CD4-positive, CD25-positive, alpha-beta regulatory T cell (primary cell): ENCODE data around the gene YY1. TPM values are rescaled to one million over a fixed set of nuclear protein-coding genes. Genes with fewer than 3 reads are reported as not detected.

Experiments used
- ATAC-seq, 2 donors: fragments of 150-1000 bp; cut with Tn5 transposase; one replicate each; pipeline ENCODE4 v1.10.0; 2021; ENCODE audit warnings: low read depth in 2 of 2, moderate number of reproducible peaks in 2 of 2, moderate library complexity in 1 of 2
- DNase-seq, 3 donors: peaks; one replicate each; pipeline versions ENCODE4 v3.0.0 to v3.0.0-alpha.2; 2012 to 2022; ENCODE audit warnings: mixed read lengths in 1 of 3
- H3K27ac ChIP-seq: one replicate; pipeline ENCODE4 v1.7.0; 2013; ENCODE audit warnings: mild to moderate bottlenecking, low read length; ENCODE audit not compliant: insufficient read depth, poor library complexity, severe bottlenecking
- H3K27me3 ChIP-seq: one replicate; pipeline ENCODE4 v1.7.0; 2013; ENCODE audit warnings: low read length; ENCODE audit not compliant: control insufficient read depth, insufficient read depth
- H3K36me3 ChIP-seq: one replicate; pipeline ENCODE4 v1.7.0; 2013; ENCODE audit warnings: mild to moderate bottlenecking, low read length, moderate library complexity; ENCODE audit not compliant: control insufficient read depth, insufficient read depth
- H3K4me1 ChIP-seq: 2 replicates; pipeline ENCODE4 v1.7.0; 2013; ENCODE audit warnings: mild to moderate bottlenecking, low read length; ENCODE audit not compliant: insufficient read depth, control insufficient read depth, poor library complexity, severe bottlenecking
- H3K4me3 ChIP-seq: one replicate; pipeline ENCODE4 v1.7.0; 2013; ENCODE audit warnings: low read depth, mild to moderate bottlenecking, low read length, moderate library complexity
- H3K9me3 ChIP-seq, 2 experiments: 1 replicate in 1 of 2; 2 replicates in 1 of 2; pipeline ENCODE4 v1.7.0; 2013; ENCODE audit warnings: low read length in 2 of 2, mild to moderate bottlenecking in 1 of 2, moderate library complexity in 1 of 2; ENCODE audit not compliant: control insufficient read depth in 2 of 2
- H3K27ac Mint-ChIP-seq, 3 donors: one replicate each; pipeline ENCODE4 v1.8.0; 2020 to 2022; ENCODE audit warnings: mild to moderate bottlenecking in 3 of 3, mixed read lengths in 3 of 3, moderate library complexity in 2 of 3
- H3K27me3 Mint-ChIP-seq: one replicate; pipeline ENCODE4 v1.8.0; 2022; ENCODE audit warnings: mild to moderate bottlenecking, mixed read lengths
- H3K36me3 Mint-ChIP-seq: one replicate; pipeline ENCODE4 v1.8.0; 2020; ENCODE audit warnings: mixed read lengths
- H3K4me1 Mint-ChIP-seq, 4 donors: one replicate each; pipeline ENCODE4 v1.8.0; 2020 to 2022; ENCODE audit warnings: mixed read lengths in 4 of 4, mild to moderate bottlenecking in 1 of 4
- H3K4me3 Mint-ChIP-seq, 4 donors: one replicate each; pipeline ENCODE4 v1.8.0; 2020 to 2022; ENCODE audit warnings: mild to moderate bottlenecking in 4 of 4, mixed read lengths in 4 of 4, moderate library complexity in 3 of 4
- H3K9me3 Mint-ChIP-seq, 7 donors: one replicate each; pipeline ENCODE4 v1.8.0; 2020 to 2022; ENCODE audit warnings: mixed read lengths in 7 of 7, mild to moderate bottlenecking in 3 of 7, moderate library complexity in 2 of 7
- polyA plus RNA-seq, 4 donors: library from polyadenylated mRNA; unstranded; fragments of 300-500 nt; fragmentation: Illumina TruSeq; gene quantifications; one replicate each; pipeline ENCODE4 v1.2.3, GENCODE V29; 2021
- total RNA-seq: library from RNA; stranded (reverse); gene quantifications from one replicate; pipeline ENCODE4 v1.2.3, GENCODE V29; 2022

YY1 gene
- total and polyA plus RNA-seq, 5 donors from 2014 or later: 16.4 to 79.4 (median 20.7) TPM

DNA sequence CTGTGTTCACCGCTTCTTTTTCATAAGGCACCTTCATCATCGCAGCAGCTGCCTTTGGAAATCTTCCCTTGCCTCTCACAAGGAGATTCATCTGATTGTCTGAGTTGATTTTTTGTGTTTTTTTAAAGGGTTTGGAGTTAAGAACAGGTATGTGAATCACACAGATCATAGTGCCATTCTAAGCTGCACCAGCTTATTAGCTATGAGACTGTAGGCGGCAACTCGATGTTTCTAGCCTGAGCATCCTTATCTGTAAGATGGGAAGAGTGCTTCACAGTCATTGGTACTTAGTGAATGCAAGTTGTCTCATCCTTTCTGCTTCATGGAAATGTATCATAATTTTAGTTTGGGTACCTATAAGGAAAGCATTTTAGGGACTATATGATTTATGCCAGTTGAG is 35.3 kb downstream of the YY1 start:
- Histone ChIP-seq H3K36me3 (peaks cover 31% of the 10 kb centered on the region), H3K4me3 (no peak overlapping the region), H3K9me3 (no peaks in the 10 kb centered on the region), H3K27ac (no peak overlapping the region), H3K4me1 (peaks cover 22% of the 10 kb centered on the region), H3K27me3 (no peaks in the 10 kb centered on the region)
- Mint-ChIP-seq H3K27ac (peak overlapping the region in 2 of 3 donors; percentile 53 to 63), H3K27me3 (no peaks in the 10 kb centered on the region), H3K4me1 (peaks cover 26 to 66% (median 45%) of the 10 kb centered on the region in 4 donors), H3K4me3 (peak overlapping the region in 3 of 4 donors; percentile 3 to 16 (median 15)), H3K36me3 (no peaks in the 10 kb centered on the region), H3K9me3 (no peaks in the 10 kb centered on the region)
- no peak for ATAC-seq
- no peak for DNase-seq

DNA sequence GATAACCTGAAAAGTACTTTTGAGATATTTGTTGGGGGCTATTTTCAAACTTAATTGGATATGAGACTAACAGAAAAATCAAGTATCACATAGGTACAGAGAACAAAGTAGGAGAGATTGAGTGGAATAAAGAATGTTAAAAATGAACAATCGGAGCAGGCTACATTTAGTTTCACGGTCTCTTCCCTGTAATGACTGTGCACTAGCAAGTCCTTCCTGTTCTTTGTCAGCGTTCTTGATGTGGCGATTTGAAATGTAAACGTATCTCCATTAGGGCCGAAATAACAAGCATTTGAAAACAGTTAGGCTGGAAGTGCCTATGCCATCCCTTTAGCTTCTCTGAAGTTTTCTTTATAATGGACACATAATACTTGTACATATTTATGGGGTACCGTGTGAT is 36.3 kb downstream of the YY1 start:
- Histone ChIP-seq H3K4me1 (peaks cover 22% of the 10 kb centered on the region), H3K9me3 (no peaks in the 10 kb centered on the region), H3K27me3 (no peaks in the 10 kb centered on the region), H3K27ac (no peak overlapping the region), H3K36me3 (peaks cover 36% of the 10 kb centered on the region), H3K4me3 (peak overlapping the region; percentile 22)
- no peaks in the 10 kb centered on the region for H3K9me3 Mint-ChIP-seq
- peak overlapping the region in 2 of 4 donors; percentile 4 to 12 for H3K4me3 Mint-ChIP-seq
- ATAC-seq (no peak), DNase-seq (peak in 1 of 3 donors; percentile 29)
- peaks cover 4% of the 10 kb centered on the region for H3K36me3 Mint-ChIP-seq
- peaks cover 28 to 68% (median 45%) of the 10 kb centered on the region in 4 donors for H3K4me1 Mint-ChIP-seq
- H3K27me3 Mint-ChIP-seq: no peaks in the 10 kb centered on the region
- peak overlapping the region; percentile 6 to 70 (median 53) for H3K27ac Mint-ChIP-seq

DNA sequence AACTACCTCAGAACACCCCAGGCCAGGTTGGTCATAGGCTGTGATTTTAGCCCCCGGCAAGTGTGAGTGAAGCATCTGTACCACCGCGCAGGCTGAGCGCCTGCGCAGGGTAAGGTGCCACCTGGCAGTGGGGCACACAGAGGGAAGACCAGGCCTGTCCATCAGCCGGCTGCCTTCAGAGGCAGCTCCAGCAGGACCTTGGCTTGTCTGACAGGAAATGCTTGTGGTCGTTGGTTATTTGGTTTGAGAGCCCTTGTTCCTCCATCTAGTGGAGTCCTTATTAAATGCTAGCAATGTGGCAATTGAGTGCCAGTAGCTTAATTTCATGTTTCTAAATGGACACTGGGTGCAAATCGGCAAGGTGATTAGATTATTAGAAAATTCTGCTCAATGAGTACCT is 39.8 kb downstream of the YY1 start:
- peaks cover 28 to 47% (median 41%) of the 10 kb centered on the region in 4 donors for H3K4me1 Mint-ChIP-seq
- peak in 1 of 3 donors; percentile 29 for DNase-seq
- peak overlapping the region; percentile 23 to 69 (median 47) for H3K27ac Mint-ChIP-seq
- no peaks in the 10 kb centered on the region for H3K27me3 Mint-ChIP-seq
- H3K36me3 Mint-ChIP-seq: peaks cover 4% of the 10 kb centered on the region
- Histone ChIP-seq H3K27ac (no peak overlapping the region), H3K4me1 (peaks cover 12% of the 10 kb centered on the region), H3K36me3 (peaks cover 49% of the 10 kb centered on the region), H3K27me3 (no peaks in the 10 kb centered on the region), H3K4me3 (no peak overlapping the region), H3K9me3 (no peaks in the 10 kb centered on the region)
- no peak for ATAC-seq
- no peaks in the 10 kb centered on the region for H3K9me3 Mint-ChIP-seq
- peak overlapping the region in 1 of 4 donors; percentile 17 for H3K4me3 Mint-ChIP-seq

DNA sequence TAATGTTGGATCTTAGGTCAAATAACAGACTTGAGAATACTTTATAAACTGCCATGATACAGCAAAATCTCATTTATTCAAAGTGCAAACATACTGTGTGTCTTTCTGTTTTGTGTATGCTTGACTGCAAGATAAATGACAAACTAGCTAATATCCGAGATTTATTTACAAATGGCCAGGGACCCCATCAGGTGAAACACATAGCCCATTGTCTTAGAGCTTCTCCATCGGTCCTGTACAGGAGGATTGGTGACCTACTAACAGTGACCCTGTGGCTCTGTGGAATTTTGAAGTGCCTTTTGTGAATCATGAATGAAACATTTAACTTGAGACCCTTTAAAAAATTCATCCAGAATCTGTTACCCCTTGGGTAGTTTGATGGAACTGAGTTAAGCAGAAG is 40.2 kb downstream of the YY1 start:
- Mint-ChIP-seq H3K27ac (peak overlapping the region; percentile 23 to 47 (median 40)), H3K4me3 (no peak overlapping the region), H3K27me3 (no peaks in the 10 kb centered on the region), H3K36me3 (peaks cover 4% of the 10 kb centered on the region), H3K4me1 (peaks cover 27 to 45% (median 39%) of the 10 kb centered on the region in 4 donors), H3K9me3 (no peaks in the 10 kb centered on the region)
- Histone ChIP-seq H3K36me3 (peaks cover 48% of the 10 kb centered on the region), H3K27me3 (no peaks in the 10 kb centered on the region), H3K27ac (no peak overlapping the region), H3K4me1 (peaks cover 8% of the 10 kb centered on the region), H3K9me3 (no peaks in the 10 kb centered on the region), H3K4me3 (no peak overlapping the region)
- DNase-seq (no peak), ATAC-seq (no peak)

DNA sequence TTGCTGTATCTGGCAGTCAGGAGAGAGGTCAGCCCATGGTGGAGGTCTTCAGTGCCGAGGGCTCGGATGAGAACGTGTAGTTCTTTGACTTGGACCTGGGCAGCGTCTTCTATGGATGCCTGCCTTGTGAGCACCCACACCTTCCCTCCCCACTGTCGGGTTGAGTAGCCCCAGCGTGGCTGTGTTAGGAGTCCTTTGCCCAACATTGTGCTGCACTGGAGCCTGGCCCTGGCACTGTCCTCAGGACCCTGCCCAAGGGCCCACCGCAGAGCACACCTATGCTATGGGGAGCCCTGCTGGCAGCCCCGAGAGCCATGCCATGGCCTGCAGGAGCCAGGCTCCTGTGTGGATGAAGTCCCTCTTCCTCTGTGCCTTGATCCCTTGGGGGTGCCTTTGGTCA is 40.6 kb downstream of the YY1 start:
- Mint-ChIP-seq H3K4me3 (no peak overlapping the region), H3K9me3 (no peaks in the 10 kb centered on the region), H3K27ac (peak overlapping the region in 2 of 3 donors; percentile 47 to 68), H3K4me1 (peaks cover 22 to 42% (median 37%) of the 10 kb centered on the region in 4 donors), H3K36me3 (peaks cover 4% of the 10 kb centered on the region), H3K27me3 (no peaks in the 10 kb centered on the region)
- H3K27me3 ChIP-seq: no peaks in the 10 kb centered on the region
- no peak overlapping the region for H3K27ac ChIP-seq
- peaks cover 44% of the 10 kb centered on the region for H3K36me3 ChIP-seq
- no peak overlapping the region for H3K4me3 ChIP-seq
- H3K4me1 ChIP-seq: peaks cover 5% of the 10 kb centered on the region
- ATAC-seq (no peak), DNase-seq (no peak)
- no peaks in the 10 kb centered on the region for H3K9me3 ChIP-seq

DNA sequence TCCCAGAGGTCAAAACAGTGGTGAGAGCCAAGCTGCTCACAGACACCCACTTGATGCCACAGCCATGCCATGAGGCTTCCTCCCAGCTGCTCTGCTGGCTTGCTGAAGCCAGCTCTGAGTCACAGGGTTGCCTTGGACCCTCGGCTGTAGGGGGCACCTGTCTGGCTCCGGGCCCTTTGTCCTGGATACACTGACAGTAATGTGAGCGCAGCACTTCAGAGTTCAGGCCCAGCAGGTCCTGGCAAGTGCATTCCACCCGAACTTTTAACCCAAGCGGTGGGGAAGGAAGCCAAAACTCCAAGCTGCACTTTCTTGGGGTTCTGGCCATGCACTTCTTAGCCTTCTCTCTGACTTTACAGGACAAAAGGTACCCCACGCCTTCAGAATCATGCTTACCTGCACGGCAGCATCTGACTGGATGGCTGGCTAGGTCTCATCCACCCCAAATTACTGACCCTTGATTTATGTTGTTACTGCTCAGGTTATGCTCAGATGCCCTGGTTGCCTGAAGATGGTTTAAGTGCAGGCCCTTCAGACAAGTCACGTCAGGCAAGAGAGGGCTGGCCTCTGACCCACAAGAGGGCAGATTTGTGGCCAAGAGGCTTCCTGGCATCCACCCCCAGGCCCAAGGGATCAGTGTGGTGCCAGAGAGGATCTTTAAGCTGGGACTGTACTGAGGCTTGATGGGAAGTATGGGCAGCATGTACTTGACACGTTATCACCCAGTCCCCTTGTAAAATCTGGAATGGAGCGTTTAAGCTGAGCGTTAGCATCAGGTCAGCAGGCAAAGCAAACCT is 42.5 kb downstream of the YY1 start:
- ATAC-seq (no peak), DNase-seq (no peak)
- Histone ChIP-seq H3K27me3 (no peaks in the 10 kb centered on the region), H3K4me1 (peaks cover 17% of the 10 kb centered on the region), H3K9me3 (no peaks in the 10 kb centered on the region), H3K36me3 (peaks cover 37% of the 10 kb centered on the region), H3K27ac (no peak overlapping the region), H3K4me3 (no peak overlapping the region)
- Mint-ChIP-seq H3K27ac (no peak overlapping the region), H3K27me3 (no peaks in the 10 kb centered on the region), H3K4me1 (peaks cover 13 to 33% (median 28%) of the 10 kb centered on the region in 4 donors), H3K9me3 (no peaks in the 10 kb centered on the region), H3K36me3 (peaks cover 4% of the 10 kb centered on the region), H3K4me3 (peak overlapping the region in 1 of 4 donors; percentile 42)

DNA sequence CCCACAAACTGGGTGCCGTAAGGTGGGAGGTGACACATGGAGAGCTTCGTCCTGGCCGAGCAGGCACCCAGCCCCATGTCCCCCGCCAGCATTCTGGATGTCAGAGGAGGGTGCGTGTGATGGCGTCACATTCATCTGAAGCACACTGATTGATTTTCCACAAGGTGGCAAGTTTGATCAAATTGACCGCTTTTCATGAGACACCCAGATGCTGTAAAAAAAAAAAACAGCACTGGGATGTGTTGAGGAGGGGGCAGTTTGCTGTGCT is 43.1 kb downstream of the YY1 start:
- no peak overlapping the region for H3K27ac Mint-ChIP-seq
- no peak overlapping the region for H3K27ac ChIP-seq
- DNase-seq (no peak), ATAC-seq (no peak)
- H3K9me3 Mint-ChIP-seq: no peaks in the 10 kb centered on the region
- H3K27me3 ChIP-seq: no peaks in the 10 kb centered on the region
- H3K4me1 ChIP-seq: peaks cover 17% of the 10 kb centered on the region
- no peak overlapping the region for H3K4me3 ChIP-seq
- H3K36me3 Mint-ChIP-seq: peaks cover 4% of the 10 kb centered on the region
- H3K36me3 ChIP-seq: peaks cover 32% of the 10 kb centered on the region
- no peaks in the 10 kb centered on the region for H3K9me3 ChIP-seq
- no peaks in the 10 kb centered on the region for H3K27me3 Mint-ChIP-seq
- H3K4me1 Mint-ChIP-seq: peaks cover 13 to 31% (median 27%) of the 10 kb centered on the region in 4 donors
- H3K4me3 Mint-ChIP-seq: peak overlapping the region in 1 of 4 donors; percentile 42
